ENCODE results near the gene PIK3R5. TPM values are rescaled to one million over a fixed set of nuclear protein-coding genes. Genes with fewer than 3 reads are reported as not detected.

PIK3R5 gene
- polyA plus RNA-seq, 1 donor from 2014 or later = not detected

DNA sequence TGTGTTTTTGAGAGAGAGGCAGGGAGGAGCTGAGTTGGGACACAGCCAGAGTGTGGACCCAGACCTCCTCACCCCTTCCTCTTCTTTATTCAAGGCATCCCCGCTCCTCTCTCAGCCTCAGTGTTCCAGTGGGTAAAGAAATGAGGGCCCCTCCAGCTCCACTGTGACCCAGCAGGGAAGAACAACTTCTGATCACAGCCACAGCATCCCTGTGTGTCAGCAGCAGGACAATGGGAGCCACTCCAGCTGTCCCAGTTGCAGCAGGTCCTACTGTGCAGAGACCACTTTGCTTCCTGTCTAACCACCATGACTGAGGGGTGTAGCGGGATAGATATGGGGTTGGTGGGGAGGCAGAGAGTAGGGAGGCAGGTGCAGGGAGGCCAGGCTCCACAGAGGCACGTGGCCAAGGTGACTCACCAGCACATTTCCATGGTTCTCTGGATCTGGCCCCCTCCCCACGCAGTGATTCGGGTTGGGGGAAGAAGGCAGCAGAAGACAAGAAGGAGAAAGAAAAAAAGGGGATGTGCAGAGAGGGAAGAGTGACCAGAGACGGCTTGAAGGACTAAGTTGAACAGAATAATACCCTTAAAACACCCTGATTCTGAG lies 24.5 kb downstream of the PIK3R5 start:
- H3K4me2 ChIP-seq (ENCODE audit: low read length) = no peak overlapping the region
- no peak overlapping the region for H2AFZ ChIP-seq (ENCODE audit: low read depth, low read length)
- no peaks in the 10 kb centered on the region for H3K9me2 ChIP-seq (ENCODE audit: insufficient read depth, low read length)
- H3K79me2 ChIP-seq (replicated peaks; ENCODE audit: insufficient read depth, low read length) = no peaks in the 10 kb centered on the region
- no peaks in the 10 kb centered on the region for H3F3A ChIP-seq (ENCODE audit: insufficient read depth, low read length, poor library complexity, severe bottlenecking)
- no peak overlapping the region for H3K9ac ChIP-seq (ENCODE audit: low read length)
- H4K20me1 ChIP-seq (ENCODE audit: insufficient read depth) = no peaks in the 10 kb centered on the region
- no peaks in the 10 kb centered on the region for H3K36me3 ChIP-seq (ENCODE audit: insufficient read depth, low read length)
- no peak overlapping the region for H3K4me3 ChIP-seq (ENCODE audit: low read length)
- H3K27me3 ChIP-seq (ENCODE audit: insufficient read depth, low read depth, low read length) = no peaks in the 10 kb centered on the region
- TF ChIP-seq EZH2 (IDR thresholded peaks at IDR 0.05; ENCODE audit: borderline replicate concordance, insufficient read depth, low read length, poor library complexity, severe bottlenecking) (no peak), TAF1 (IDR thresholded peaks at IDR 0.05; ENCODE audit: low read depth) (no peak), RAD21 (conservative IDR thresholded peaks at IDR 0.05) (no peak)
- H3K27ac ChIP-seq (ENCODE audit: low read length) = no peak overlapping the region
- no peaks in the 10 kb centered on the region for H3K9me3 ChIP-seq (ENCODE audit: low read length)

DNA sequence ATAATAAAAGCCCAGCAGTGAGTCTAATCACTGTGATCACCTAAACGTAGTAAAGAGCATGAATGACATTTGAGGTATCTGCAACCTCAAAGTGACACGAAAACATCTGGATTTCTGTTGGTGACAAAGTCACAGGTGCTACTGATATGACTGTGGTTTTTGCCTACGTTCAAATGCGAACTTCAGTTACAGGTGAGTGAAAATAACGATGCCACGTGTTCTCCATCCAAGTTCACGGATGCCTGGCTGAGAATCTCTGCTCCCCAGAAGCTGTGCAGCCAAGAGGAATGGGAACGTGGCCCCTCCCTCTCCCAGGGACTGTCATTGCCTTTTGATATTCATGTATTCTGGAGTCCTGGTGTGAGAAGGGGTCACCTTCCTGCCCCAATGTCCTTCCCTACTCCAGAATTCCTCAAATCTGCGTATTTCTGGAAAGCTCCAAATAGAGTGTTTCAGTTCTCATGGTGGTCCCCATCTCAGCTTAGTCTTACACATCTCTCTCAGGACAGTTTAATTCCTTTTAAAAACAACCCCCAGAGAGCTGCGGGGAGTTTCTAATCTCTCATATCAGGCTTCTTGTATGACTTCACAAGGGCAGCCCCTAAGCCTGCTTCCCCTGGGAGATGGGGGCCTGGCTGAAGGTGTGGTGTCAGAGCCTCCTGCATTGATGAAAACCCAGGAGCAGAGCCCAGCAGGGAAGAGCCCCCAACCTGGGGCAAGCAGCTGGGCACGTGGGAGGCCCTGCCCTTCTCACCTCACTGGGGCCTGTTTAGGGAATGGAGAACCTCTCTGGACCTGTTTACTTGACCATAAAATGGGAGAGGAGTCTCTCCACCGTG lies 25.8 kb downstream of the PIK3R5 start:
- no peaks in the 10 kb centered on the region for H4K20me1 ChIP-seq (ENCODE audit: insufficient read depth)
- H3K27ac ChIP-seq (ENCODE audit: low read length) = no peak overlapping the region
- no peaks in the 10 kb centered on the region for H3K9me2 ChIP-seq (ENCODE audit: insufficient read depth, low read length)
- H3K4me3 ChIP-seq (ENCODE audit: low read length) = no peak overlapping the region
- no peaks in the 10 kb centered on the region for H3K79me2 ChIP-seq (replicated peaks; ENCODE audit: insufficient read depth, low read length)
- no peak overlapping the region for H3K9ac ChIP-seq (ENCODE audit: low read length)
- H3K4me2 ChIP-seq (ENCODE audit: low read length) = no peak overlapping the region
- no peaks in the 10 kb centered on the region for H3F3A ChIP-seq (ENCODE audit: insufficient read depth, low read length, poor library complexity, severe bottlenecking)
- no peak for TF ChIP-seq REST (IDR thresholded peaks at IDR 0.05; ENCODE audit: borderline replicate concordance)
- TF ChIP-seq MXI1 (conservative IDR thresholded peaks at IDR 0.05; ENCODE audit: poor library complexity, severe bottlenecking) = no peak
- no peak for TF ChIP-seq EZH2 (IDR thresholded peaks at IDR 0.05; ENCODE audit: borderline replicate concordance, insufficient read depth, low read length, poor library complexity, severe bottlenecking)
- TF ChIP-seq POLR2AphosphoS5 (IDR thresholded peaks at IDR 0.05) = no peak
- TF ChIP-seq RAD21 (conservative IDR thresholded peaks at IDR 0.05) = no peak
- TF ChIP-seq TAF1 (IDR thresholded peaks at IDR 0.05; ENCODE audit: low read depth) = no peak
- no peaks in the 10 kb centered on the region for H3K9me3 ChIP-seq (ENCODE audit: low read length)
- H3K36me3 ChIP-seq (ENCODE audit: insufficient read depth, low read length) = no peaks in the 10 kb centered on the region
- no peaks in the 10 kb centered on the region for H3K27me3 ChIP-seq (ENCODE audit: insufficient read depth, low read depth, low read length)
- no peak overlapping the region for H2AFZ ChIP-seq (ENCODE audit: low read depth, low read length)

GRCh38 chr17:8938933-8939332 lies 26.6 kb downstream of the PIK3R5 start:
- H3K36me3 ChIP-seq (ENCODE audit: insufficient read depth, low read length) = no peaks in the 10 kb centered on the region
- no peaks in the 10 kb centered on the region for H3F3A ChIP-seq (ENCODE audit: insufficient read depth, low read length, poor library complexity, severe bottlenecking)
- H3K27me3 ChIP-seq (ENCODE audit: insufficient read depth, low read depth, low read length) = no peaks in the 10 kb centered on the region
- H3K27ac ChIP-seq (ENCODE audit: low read length) = no peak overlapping the region
- H3K79me2 ChIP-seq (replicated peaks; ENCODE audit: insufficient read depth, low read length) = no peaks in the 10 kb centered on the region
- H3K4me3 ChIP-seq (ENCODE audit: low read length) = no peak overlapping the region
- TF ChIP-seq RAD21 (conservative IDR thresholded peaks at IDR 0.05) (no peak), REST (IDR thresholded peaks at IDR 0.05; ENCODE audit: borderline replicate concordance) (no peak), SMC3 (conservative IDR thresholded peaks at IDR 0.05; ENCODE audit: poor library complexity) (no peak), POLR2AphosphoS5 (IDR thresholded peaks at IDR 0.05) (no peak)
- no peak overlapping the region for H3K9ac ChIP-seq (ENCODE audit: low read length)
- H2AFZ ChIP-seq (ENCODE audit: low read depth, low read length) = no peak overlapping the region
- no peaks in the 10 kb centered on the region for H3K9me3 ChIP-seq (ENCODE audit: low read length)
- no peak overlapping the region for H3K4me2 ChIP-seq (ENCODE audit: low read length)
- no peaks in the 10 kb centered on the region for H3K9me2 ChIP-seq (ENCODE audit: insufficient read depth, low read length)
- H4K20me1 ChIP-seq (ENCODE audit: insufficient read depth) = no peaks in the 10 kb centered on the region

Data from neural cell (in vitro differentiated cells).